Measurements from ENCODE around the gene SLC6A4. TPM values are rescaled to one million over a fixed set of nuclear protein-coding genes. Genes with fewer than 3 reads are reported as not detected.
"Not testable (repeated sequence)": the region's sequence is repeated elsewhere in the genome, so short reads cannot be mapped to it uniquely, and the experiment has no call there.

The SLC6A4 gene
- total RNA-seq, 1 experiment from 2014 or later: not detected

DNA sequence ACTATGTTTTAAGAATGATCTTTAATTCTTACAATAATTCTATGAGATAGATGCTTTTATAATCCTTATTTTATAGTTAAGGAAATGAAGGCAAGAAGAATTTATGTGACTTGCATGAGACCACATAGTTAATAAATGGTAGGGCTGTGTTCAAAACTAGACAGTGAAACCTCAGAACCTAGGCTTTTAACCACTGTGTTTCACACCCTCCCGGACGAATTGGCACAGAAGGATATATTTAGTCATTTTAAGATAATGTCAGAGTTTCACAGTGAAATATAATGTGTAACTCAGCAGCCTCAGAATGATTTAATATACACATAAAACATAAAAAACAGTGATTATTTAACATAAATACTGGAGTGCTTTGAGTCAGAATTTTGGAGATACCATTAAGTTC is 61.8 kb downstream of the SLC6A4 start:
- DNase-seq (ENCODE audit: low spot score): no peak

DNA sequence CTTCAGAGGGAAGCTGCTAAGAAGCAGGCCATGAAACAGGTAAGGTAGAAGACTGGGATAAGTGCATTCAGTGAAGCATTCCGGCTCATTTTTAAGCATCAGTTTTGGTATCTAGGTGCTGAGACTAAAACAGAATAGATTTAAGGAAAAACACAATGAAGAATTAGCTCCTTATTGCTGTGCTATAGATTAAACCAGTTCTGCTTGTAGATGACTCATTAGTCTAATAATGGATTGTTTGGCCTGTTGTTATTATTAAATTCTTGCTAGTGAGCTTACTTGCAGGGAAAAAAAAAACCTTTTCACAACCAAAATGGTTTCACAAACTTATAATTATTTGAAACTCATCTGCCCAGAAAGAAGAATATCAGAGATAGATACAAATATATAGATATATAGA is 62.9 kb downstream of the SLC6A4 start:
- DNase-seq (ENCODE audit: low spot score): no peak

DNA sequence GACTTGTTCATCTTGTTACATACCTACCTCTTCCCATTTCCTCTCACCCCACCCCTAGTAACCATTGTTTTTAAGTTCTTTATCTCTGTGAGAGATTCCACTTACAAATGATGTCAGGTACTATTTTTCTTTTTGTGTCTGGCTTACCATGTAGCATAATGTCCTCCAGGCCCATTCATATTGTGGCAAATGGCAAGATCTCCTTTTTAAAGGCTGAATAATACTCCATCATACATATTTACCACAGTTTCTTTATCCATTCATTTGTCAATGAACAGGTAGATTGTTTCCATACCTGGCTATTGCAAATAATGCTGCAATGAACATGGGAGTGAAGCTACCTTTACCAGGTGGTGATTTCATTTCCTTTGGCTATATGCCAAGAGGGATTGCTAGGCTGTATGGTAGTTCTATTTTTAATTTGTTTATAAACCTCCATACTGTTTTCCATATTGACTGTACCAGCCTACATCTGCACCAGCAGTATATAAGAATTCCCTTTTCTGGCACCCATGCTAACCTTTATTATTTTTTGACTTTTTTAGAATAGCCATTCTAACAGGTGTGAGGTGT is 65.0 kb downstream of the SLC6A4 start:
- peak; percentile 11 for DNase-seq (ENCODE audit: low spot score)

DNA sequence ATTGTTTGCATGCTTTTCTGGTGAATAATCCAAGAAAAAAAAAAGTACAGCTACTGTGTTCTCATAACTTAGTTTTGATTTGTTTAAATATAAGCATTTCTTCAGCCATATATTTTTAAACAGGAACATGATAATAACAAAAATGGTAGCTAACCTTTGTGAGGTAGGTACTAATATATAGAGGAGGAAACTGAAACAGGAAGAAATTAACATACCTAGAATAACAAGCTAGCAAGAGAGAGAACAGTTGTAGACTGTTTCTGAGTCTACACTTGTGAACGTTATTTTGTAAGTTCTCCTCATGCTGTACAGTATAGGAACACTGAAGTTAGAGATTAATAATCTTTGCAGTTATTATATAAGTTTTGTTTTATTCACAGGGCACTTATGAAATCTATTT is 69.5 kb downstream of the SLC6A4 start:
- no peak for DNase-seq (ENCODE audit: low spot score)

DNA sequence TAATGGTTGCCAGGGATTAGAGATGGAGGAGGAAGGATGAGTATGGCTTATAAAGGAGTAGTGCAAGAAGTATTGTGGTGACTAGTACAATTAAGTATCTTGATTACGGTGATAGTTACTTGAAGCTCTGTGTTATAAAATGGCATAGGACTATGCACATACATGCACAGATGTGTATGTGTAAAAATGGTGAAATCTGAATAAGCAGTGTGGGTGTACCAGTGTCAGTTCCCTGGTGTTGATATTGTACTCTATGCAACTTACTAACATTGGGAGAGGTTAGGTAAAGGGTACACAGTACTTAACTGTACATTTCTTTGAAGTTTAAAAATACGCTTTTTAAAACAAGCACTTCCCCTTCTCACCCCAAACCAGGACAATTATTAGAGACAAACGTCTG is 70.3 kb downstream of the SLC6A4 start:
- DNase-seq (ENCODE audit: low spot score): no peak

DNA sequence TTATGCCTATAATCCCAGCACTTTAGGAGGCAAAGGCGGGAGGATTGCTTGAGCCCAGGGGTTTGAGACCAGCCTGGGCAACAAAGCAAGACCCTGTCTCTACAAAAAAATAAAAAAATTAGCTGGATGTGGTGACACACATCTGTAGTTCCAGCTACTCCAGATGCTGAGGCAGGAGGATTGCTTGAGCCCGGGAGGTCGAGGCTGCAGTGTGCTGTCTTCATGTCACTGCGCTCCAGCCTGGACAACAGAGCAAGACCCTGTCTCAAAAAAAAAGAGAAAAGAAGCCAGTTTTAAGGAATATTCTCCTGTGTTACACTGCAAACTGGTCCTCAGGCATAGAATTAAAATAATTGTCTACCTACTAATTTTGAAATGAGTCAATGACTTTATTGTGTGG is 71.0 kb downstream of the SLC6A4 start:
- DNase-seq (ENCODE audit: low spot score): no peak

DNA sequence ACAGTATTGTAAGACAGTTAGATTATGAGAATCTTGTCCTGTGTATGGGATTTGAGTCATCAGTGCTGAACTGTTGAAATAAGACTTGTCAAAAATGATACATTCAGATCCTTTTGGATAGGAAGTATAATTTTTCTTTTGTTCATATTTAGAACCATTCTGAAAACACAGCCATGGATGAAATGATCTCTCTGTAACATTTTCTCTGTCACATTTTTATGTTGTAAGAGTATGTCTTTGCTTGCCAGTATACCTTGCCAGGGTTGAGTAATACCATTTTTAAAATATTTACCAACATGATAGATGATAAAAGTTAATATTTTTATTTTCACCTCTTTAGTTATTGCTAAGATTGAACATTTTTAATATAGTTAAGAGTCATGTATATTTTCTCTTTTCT is 73.9 kb downstream of the SLC6A4 start:
- DNase-seq (ENCODE audit: low spot score): no peak

DNA sequence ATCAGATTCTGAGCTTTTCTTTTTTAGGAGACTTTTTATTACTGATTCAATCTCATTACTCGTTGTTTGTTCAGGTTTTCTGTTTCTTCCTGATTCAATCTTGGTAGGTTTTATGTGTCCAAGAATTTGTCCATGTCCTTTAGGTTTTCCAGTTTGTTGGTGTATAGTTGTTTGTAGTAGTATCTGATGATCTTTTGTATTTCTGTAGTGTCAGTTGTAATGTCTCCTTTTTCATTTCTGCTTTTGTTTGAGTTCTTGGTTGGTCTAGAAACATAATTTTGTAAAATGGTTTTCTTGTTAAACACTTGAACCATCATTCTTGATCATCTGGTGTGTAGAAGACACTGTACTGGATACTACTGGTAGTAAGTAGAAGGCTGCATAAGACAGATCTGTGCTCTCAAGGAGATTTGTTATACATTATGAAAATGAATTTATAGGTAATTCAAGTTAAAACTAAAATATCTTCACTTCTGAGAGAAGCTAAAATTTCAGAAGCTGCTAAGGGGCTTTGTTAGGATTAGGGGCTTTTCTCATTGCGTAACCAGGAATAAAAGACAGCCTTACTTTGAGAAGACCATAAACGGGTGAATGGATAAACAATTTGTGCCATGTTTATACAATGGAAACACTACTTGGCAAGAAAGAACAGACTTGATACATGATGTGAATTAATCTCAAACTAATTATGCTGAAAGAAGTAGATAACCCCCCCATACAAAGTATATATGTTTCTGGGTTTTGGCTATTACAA is 74.9 kb downstream of the SLC6A4 start:
- no peak for DNase-seq (ENCODE audit: low spot score)

DNA sequence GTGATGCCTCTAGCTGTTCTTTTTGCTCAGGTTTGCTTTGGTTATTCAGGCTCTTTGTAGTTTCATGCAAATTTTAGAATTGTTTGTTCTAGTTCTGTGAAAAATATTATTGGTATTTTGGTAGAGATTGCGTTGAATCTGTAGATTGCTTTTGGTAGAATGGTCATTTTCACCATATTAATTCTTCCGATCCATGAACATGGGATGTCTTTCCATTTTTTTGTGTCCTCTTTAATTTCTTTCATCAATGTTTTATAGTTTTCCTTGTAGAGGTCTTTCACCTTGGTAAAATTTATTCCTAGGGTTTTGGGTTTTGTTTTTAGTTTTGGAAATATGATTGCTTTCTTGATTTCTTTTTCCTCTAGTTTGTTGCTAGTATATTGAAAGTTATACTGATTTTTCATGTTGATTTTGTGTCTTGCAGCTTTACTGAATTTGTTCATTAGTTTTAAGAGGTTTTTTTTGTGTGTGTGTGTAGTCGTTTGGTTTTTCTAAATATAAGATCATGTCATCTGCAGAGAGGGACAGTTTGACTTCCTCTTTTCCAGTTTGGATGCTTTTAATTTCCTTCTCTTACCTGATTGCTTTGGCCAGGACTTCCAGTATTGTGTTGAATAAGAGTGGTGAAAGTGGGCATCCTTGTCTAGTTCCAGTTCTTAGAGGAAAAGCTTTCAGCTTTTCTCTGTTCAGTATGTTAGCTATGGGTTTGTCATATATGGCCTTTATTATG is 76.4 kb downstream of the SLC6A4 start:
- no peak for DNase-seq (ENCODE audit: low spot score)

DNA sequence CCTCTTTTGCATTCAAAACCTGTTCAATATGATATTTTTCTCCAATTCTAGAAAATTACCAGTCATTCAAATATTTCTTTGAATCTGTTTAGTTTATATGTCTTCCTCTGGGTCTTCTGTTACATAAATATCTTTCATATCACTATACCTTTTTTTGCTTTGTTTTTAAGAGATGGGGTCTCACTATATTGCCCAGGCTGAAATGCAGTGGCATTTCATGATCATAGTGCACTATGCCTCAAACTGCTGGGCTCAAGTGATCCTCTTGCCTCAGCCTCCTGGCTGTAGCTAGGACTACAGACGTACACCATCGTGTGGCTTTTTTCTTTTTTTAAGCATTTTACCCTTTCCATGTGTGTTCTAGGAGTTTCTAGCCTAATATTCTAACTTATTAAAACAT is 80.1 kb downstream of the SLC6A4 start:
- no peak for DNase-seq (ENCODE audit: low spot score)

DNA sequence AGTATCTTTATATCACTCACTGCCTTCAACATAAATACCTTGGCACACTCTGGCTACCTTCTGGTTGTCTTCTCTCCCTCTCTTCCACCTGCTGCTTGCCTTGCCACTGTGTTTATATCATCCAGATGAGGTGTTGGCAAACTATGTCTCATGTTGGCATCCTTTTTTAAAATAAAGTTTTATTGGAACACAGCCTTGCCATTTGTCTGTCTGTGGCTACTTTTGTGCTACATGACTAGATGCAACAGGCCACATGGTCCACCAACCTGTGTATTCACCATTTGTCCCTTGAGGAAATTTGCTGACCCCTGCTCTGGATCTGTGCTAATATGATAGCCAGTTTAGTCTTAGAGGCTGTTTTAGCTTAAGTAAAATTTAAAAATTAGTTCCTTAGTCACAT is 82.0 kb downstream of the SLC6A4 start:
- DNase-seq (ENCODE audit: low spot score): no peak

DNA sequence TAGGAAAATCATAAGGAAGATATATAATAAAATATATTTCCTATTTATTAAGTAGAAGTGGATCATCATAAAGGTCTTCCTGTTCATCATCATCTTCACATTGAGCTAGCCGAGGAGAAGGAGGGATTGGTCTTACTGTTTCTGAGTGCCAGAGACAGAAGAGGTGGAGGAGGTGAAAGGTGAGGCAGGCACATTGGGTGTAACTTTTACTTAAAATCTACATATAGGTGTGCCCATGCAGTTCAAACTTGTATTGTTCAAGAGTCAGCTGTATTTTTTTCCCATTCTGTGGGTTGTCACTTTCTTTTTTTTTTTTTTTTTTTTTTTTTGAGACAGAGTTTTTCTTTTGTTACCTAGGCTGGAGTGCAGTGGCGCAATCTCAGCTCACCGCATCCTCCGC is 84.0 kb downstream of the SLC6A4 start:
- DNase-seq (ENCODE audit: low spot score): no peak

DNA sequence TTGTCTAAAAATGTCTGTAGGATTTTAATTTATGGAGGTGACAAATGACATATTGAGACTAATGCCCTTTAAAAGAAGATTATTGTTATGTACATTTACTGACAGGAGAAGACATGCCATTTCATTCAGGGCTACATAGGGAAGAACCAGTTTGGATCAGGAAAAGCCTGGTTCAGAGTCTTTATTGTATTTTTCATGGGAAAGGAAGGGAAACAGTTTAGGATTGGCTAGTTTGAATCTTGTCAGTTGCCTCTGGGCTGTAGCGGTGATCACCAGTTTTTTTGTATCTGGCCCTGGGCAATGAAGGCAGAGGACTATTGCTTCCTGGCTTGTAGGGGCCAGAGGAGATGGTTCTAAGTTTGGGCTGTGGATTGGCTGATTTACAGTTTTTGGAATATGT is 87.1 kb downstream of the SLC6A4 start:
- DNase-seq (ENCODE audit: low spot score): no peak

DNA sequence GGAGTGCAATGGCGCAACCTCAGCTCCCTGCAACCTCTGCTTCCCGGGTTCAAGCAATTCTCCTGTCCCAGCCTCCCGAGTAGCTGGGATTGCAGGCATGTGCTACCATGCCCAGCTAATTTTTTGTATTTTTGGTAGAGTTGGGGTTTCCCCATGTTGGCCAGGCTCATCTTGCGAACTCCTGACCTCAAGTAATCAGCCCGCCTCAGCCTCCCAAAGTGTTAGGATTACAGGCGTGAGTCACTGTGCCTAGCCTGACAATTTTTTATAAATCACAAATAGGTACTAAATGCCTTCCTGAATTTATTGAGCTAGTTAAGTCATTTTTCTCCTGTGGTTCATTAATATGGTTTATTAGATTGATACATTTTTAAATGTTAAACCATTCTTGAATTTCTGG is 87.6 kb downstream of the SLC6A4 start:
- not testable (repeated sequence) for DNase-seq (ENCODE audit: low spot score)

Small RNAs within 50 kb of the gene (small RNA-seq; reads per million reads assigned to genes)
- gene RF00154: 86.1 reads per million, percentile 96 among the genes with 10 or more reads in this experiment

Other genes with a start within 250 kb of the SLC6A4 start
- 11.1 and 18.5 TPM in 2 replicates for gene NSRP1, start 118.9 kb downstream of the SLC6A4 start, total RNA-seq (2014; rRNA removed; shearing (Covaris generic))
- gene BLMH, start 56.2 kb upstream of the SLC6A4 start, total RNA-seq (2014; rRNA removed; shearing (Covaris generic)): 1.8 and 3.9 TPM in 2 replicates
- gene TMIGD1, start 98.4 kb upstream of the SLC6A4 start, total RNA-seq (2014; rRNA removed; shearing (Covaris generic)): not detected in 2 replicates
- 26.9 and 37.7 TPM in 2 replicates for gene CPD, start 143.2 kb upstream of the SLC6A4 start, total RNA-seq (2014; rRNA removed; shearing (Covaris generic))
- 14.8 and 16.5 TPM in 2 replicates for gene GOSR1, start 241.7 kb upstream of the SLC6A4 start, total RNA-seq (2014; rRNA removed; shearing (Covaris generic))

Measured in HT-29 (cell line).